ENCODE results near the gene EVA1A. TPM values are rescaled to one million over a fixed set of nuclear protein-coding genes. Genes with fewer than 3 reads are reported as not detected.
"Not testable (repeated sequence)": the region's sequence is repeated elsewhere in the genome, so short reads cannot be mapped to it uniquely, and the experiment has no call there.

EVA1A gene
- total RNA-seq, 2 donors from 2014 or later = 1.2 to 1.8 TPM

DNA sequence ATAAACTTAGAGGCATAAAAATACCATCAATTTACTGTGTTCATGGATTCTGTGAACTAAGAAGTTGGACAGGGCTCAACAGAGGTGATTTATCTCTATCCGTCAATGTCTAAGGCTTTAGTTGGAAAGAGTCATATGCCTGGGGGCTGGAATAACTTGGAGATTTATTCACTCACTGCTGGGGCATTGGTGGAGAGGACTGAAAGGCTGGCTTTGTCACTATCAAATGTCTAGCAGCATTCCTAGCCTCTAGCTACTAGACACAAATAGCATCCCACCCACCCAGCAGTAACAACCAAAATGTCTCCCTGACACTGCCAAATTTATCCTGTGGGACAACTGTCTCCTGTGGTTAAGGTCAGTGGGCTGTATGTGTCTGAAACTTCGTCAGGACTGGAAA, 71.0 kb downstream of the EVA1A start:
- Histone ChIP-seq H3K27me3 (ENCODE audit: control insufficient read depth, insufficient read depth, low read length, poor library complexity, severe bottlenecking) (peaks cover 15% of the 10 kb centered on the region), H3K4me3 (ENCODE audit: low read length) (no peak overlapping the region), H3K9me3 (ENCODE audit: control insufficient read depth, low read length) (peaks cover 8% of the 10 kb centered on the region), H3K9ac (ENCODE audit: extremely low read depth, low read length, poor library complexity, severe bottlenecking) (no peak overlapping the region), H3K27ac (ENCODE audit: low read depth, low read length) (no peak overlapping the region), H3K4me1 (ENCODE audit: control insufficient read depth, insufficient read depth, low read length) (no peaks in the 10 kb centered on the region), H3K36me3 (ENCODE audit: control insufficient read depth, insufficient read depth, low read length) (no peaks in the 10 kb centered on the region)
- Mint-ChIP-seq H3K27me3 (ENCODE audit: insufficient read depth) (peaks cover 20% of the 10 kb centered on the region), H3K4me1 (peaks cover 14% of the 10 kb centered on the region), H3K9me3 (peaks cover 12% of the 10 kb centered on the region), H3K4me3 (no peak overlapping the region), H3K27ac (no peak overlapping the region), H3K36me3 (ENCODE audit: low read depth) (no peaks in the 10 kb centered on the region)
- 90 to 92% methylated on average over 2 of the region's 2 CpGs for WGBS, 2 experiments (ENCODE audit: insufficient coverage in 1 of 2, insufficient read length in 1 of 2)
- TF ChIP-seq, protein P1, sequence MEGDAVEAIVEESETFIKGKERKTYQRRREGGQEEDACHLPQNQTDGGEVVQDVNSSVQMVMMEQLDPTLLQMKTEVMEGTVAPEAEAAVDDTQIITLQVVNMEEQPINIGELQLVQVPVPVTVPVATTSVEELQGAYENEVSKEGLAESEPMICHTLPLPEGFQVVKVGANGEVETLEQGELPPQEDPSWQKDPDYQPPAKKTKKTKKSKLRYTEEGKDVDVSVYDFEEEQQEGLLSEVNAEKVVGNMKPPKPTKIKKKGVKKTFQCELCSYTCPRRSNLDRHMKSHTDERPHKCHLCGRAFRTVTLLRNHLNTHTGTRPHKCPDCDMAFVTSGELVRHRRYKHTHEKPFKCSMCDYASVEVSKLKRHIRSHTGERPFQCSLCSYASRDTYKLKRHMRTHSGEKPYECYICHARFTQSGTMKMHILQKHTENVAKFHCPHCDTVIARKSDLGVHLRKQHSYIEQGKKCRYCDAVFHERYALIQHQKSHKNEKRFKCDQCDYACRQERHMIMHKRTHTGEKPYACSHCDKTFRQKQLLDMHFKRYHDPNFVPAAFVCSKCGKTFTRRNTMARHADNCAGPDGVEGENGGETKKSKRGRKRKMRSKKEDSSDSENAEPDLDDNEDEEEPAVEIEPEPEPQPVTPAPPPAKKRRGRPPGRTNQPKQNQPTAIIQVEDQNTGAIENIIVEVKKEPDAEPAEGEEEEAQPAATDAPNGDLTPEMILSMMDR (conservative IDR thresholded peaks at IDR 0.05) = no peak
- no peak for DNase-seq

DNA sequence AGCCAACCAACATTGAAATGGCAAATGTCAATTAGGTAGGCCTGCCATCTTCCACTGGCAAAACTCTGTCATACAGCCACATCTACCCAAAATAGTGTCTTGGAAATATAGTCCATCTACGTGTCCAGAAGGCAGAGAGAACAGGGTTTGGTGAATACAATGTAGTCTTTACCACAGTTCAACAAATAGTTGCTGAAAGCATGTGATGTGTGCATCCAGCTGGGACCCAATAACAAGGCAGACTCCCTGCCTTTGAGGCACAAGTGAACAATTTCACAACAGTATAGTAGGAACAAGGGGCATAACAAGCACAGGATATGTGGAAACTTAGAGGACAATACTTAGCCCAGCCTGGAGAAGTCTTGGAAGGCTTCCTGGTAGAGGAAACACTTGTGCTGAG, 72.6 kb downstream of the EVA1A start:
- H3K27me3 Mint-ChIP-seq (ENCODE audit: insufficient read depth) = peaks cover 17% of the 10 kb centered on the region

DNA sequence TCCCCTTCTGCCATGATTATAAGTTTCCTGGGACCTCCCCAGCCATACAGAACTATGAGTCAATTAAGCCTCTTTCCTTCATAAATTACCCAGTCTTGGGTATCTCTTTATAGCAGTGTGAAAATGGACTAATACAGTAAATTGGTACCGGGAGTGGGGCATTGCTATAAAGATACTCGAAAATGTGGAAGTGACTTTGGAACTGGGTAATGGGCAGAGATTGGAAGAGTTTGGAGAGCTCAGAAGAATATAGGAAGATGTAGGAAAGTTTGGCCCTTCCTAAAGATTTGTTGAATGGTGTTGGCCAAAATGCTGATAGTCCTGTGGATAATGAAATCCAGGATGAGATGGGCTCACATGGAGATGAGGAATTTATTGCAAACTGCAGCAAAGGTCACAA, 74.0 kb downstream of the EVA1A start:
- peaks cover 16% of the 10 kb centered on the region for H3K27me3 Mint-ChIP-seq (ENCODE audit: insufficient read depth)
- not testable (repeated sequence) for H3K27ac ChIP-seq (ENCODE audit: low read depth, low read length); H3K9ac ChIP-seq (ENCODE audit: extremely low read depth, low read length, poor library complexity, severe bottlenecking); H3K36me3 ChIP-seq (ENCODE audit: control insufficient read depth, insufficient read depth, low read length); H3K4me1 ChIP-seq (ENCODE audit: control insufficient read depth, insufficient read depth, low read length); H3K4me3 ChIP-seq (ENCODE audit: low read length); H3K4me3 Mint-ChIP-seq; H3K36me3 Mint-ChIP-seq (ENCODE audit: low read depth); DNase-seq; H3K4me1 Mint-ChIP-seq; H3K27ac Mint-ChIP-seq
- peaks cover 24% of the 10 kb centered on the region for H3K27me3 ChIP-seq (ENCODE audit: control insufficient read depth, insufficient read depth, low read length, poor library complexity, severe bottlenecking)
- H3K9me3 ChIP-seq (ENCODE audit: control insufficient read depth, low read length) = peaks cover 13% of the 10 kb centered on the region
- peaks cover 12% of the 10 kb centered on the region for H3K9me3 Mint-ChIP-seq
- WGBS, 2 experiments (ENCODE audit: insufficient coverage in 1 of 2, insufficient read length in 1 of 2) = 93 to 94% methylated on average over 2 of the region's 2 CpGs

More for the DNA sequence above, 72.6 kb downstream of the EVA1A start:
- Histone ChIP-seq H3K27ac (ENCODE audit: low read depth, low read length) (no peak overlapping the region), H3K4me3 (ENCODE audit: low read length) (no peak overlapping the region), H3K9ac (ENCODE audit: extremely low read depth, low read length, poor library complexity, severe bottlenecking) (no peak overlapping the region), H3K9me3 (ENCODE audit: control insufficient read depth, low read length) (peaks cover 13% of the 10 kb centered on the region), H3K36me3 (ENCODE audit: control insufficient read depth, insufficient read depth, low read length) (no peaks in the 10 kb centered on the region), H3K27me3 (ENCODE audit: control insufficient read depth, insufficient read depth, low read length, poor library complexity, severe bottlenecking) (peaks cover 15% of the 10 kb centered on the region), H3K4me1 (ENCODE audit: control insufficient read depth, insufficient read depth, low read length) (no peaks in the 10 kb centered on the region)
- peaks cover 12% of the 10 kb centered on the region for H3K9me3 Mint-ChIP-seq
- no peak overlapping the region for H3K27ac Mint-ChIP-seq
- 100% methylated on average over 1 of the region's 1 CpG for WGBS, 2 experiments (ENCODE audit: insufficient coverage in 1 of 2, insufficient read length in 1 of 2)
- DNase-seq = no peak
- no peaks in the 10 kb centered on the region for H3K36me3 Mint-ChIP-seq (ENCODE audit: low read depth)
- no peak overlapping the region for H3K4me3 Mint-ChIP-seq
- H3K4me1 Mint-ChIP-seq = peaks cover 9% of the 10 kb centered on the region
- TF ChIP-seq, protein P1 (conservative IDR thresholded peaks at IDR 0.05) = no peak

DNA sequence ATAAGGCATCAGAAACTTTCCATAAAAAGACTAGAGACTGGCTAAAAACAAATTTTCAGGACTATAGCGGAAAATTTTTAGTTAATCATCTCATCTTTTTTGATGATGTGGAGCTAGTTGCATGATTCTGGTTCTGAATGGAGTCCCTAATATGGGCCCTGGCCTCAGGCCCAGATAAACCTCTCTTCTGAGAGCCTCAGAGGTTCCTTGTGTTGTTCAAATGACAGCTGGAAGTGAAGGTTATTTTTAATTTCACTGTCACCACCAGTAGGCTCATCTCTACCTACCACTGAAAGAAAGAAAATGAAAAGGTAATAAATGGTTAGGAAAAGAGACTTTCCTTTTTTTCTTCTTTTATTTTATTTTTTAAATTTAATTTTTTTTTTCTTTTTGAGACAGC, 75.9 kb downstream of the EVA1A start:
- Histone ChIP-seq H3K4me3 (ENCODE audit: low read length) (no peak overlapping the region), H3K9me3 (ENCODE audit: control insufficient read depth, low read length) (peaks cover 13% of the 10 kb centered on the region), H3K36me3 (ENCODE audit: control insufficient read depth, insufficient read depth, low read length) (no peaks in the 10 kb centered on the region), H3K27ac (ENCODE audit: low read depth, low read length) (no peak overlapping the region), H3K27me3 (ENCODE audit: control insufficient read depth, insufficient read depth, low read length, poor library complexity, severe bottlenecking) (peaks cover 23% of the 10 kb centered on the region), H3K4me1 (ENCODE audit: control insufficient read depth, insufficient read depth, low read length) (no peaks in the 10 kb centered on the region), H3K9ac (ENCODE audit: extremely low read depth, low read length, poor library complexity, severe bottlenecking) (no peak overlapping the region)
- 100% methylated on average over 1 of the region's 1 CpG; no CpG with 5 or more reads in 1 of the 2 experiments for WGBS, 2 experiments (ENCODE audit: insufficient coverage in 1 of 2, insufficient read length in 1 of 2)
- Mint-ChIP-seq H3K27me3 (ENCODE audit: insufficient read depth) (peaks cover 8% of the 10 kb centered on the region), H3K9me3 (peaks cover 12% of the 10 kb centered on the region), H3K27ac (no peak overlapping the region), H3K4me1 (peaks cover 11% of the 10 kb centered on the region), H3K4me3 (no peak overlapping the region), H3K36me3 (ENCODE audit: low read depth) (no peaks in the 10 kb centered on the region)
- DNase-seq = no peak
- TF ChIP-seq, protein P1 (conservative IDR thresholded peaks at IDR 0.05) = no peak
